ENCODE measurements around the gene ZNRF2. TPM values are rescaled to one million over a fixed set of nuclear protein-coding genes. Genes with fewer than 3 reads are reported as not detected.

ZNRF2 gene
- total and polyA plus RNA-seq, 2 of the 4 experiments (the other 2 are of a cell fraction) = 0.31 to 0.54 TPM

- Histone ChIP-seq H3K27ac (ENCODE audit: insufficient read depth, low read length) (no peak overlapping the region), H3K9me1 (ENCODE audit: insufficient read depth, low read length) (no peaks in the 10 kb centered on the region), H4K91ac (ENCODE audit: insufficient read depth, low read depth, low read length) (no peak overlapping the region), H2BK20ac (ENCODE audit: low read depth, low read length) (no peak overlapping the region), H3K18ac (ENCODE audit: low read depth, low read length) (no peak overlapping the region), H3K27me3 (ENCODE audit: control insufficient read depth, insufficient read depth, low read length) (no peaks in the 10 kb centered on the region), H3K56ac (ENCODE audit: extremely low read depth, insufficient read depth, low read length) (no peak overlapping the region), H3K9me3 (ENCODE audit: control insufficient read depth, insufficient read depth, low read length) (no peaks in the 10 kb centered on the region), H4K20me1 (ENCODE audit: insufficient read depth, low read length) (no peaks in the 10 kb centered on the region), H2AK5ac (ENCODE audit: low read depth, low read length) (no peak overlapping the region), H2AFZ (replicated peaks; ENCODE audit: low read length, poor library complexity) (no peak overlapping the region), H2AK9ac (replicated peaks; ENCODE audit: low read depth, low read length, poor library complexity) (no peak overlapping the region), H2BK5ac (ENCODE audit: low read depth, low read length, poor library complexity, severe bottlenecking) (no peak overlapping the region), H3K4ac (ENCODE audit: low read depth, low read length) (no peak overlapping the region), H3K4me3 (ENCODE audit: insufficient read depth, low read depth, low read length) (no peak overlapping the region), H2BK15ac (ENCODE audit: low read depth, low read length) (no peak overlapping the region), H3K79me1 (ENCODE audit: low read depth in 1 of 2, low read length in 2 of 2) (no peaks in the 10 kb centered on the region; a peak in 1 of 4 replicates), H3K23ac (ENCODE audit: low read depth, low read length) (no peak overlapping the region), H3K36me3 (ENCODE audit: control insufficient read depth, insufficient read depth, low read length) (no peaks in the 10 kb centered on the region), H4K8ac (ENCODE audit: low read depth in 2 of 2, low read length in 2 of 2) (no peak overlapping the region), H3K4me2 (ENCODE audit: low read depth, low read length) (no peak overlapping the region), H3K14ac (replicated peaks; ENCODE audit: low read depth, low read length) (no peak overlapping the region), H3K4me1 (ENCODE audit: control insufficient read depth, insufficient read depth, low read length) (no peaks in the 10 kb centered on the region), H4K5ac (ENCODE audit: low read depth, low read length) (no peak overlapping the region), H3K9ac (ENCODE audit: low read depth, low read length) (no peak overlapping the region), H2BK120ac (ENCODE audit: low read depth, low read length) (no peak overlapping the region)
- CTCF ChIA-PET = no interaction called here
- in situ Hi-C loops (cut with MboI; ENCODE audit: low sequenced_read_pairs) = no loop called here
- no TSS peak for BruUV-seq (replicated peaks)
- intact Hi-C loops (cut with micrococcal nuclease) = no loop called here
- ATAC-seq (ENCODE audit: low read depth) (no peak), DNase-seq (no peak)
- dilution Hi-C loops (cut with HindIII; ENCODE audit: low sequenced_read_pairs, unreplicated experiment) = no loop called here
- TF ChIP-seq RAD21 (IDR thresholded peaks at IDR 0.05; ENCODE audit: low read length) = no peak
- no peak for TF ChIP-seq CEBPB (IDR thresholded peaks at IDR 0.05; ENCODE audit: low read depth, low read length)
- no peak for TF ChIP-seq BHLHE40 (IDR thresholded peaks at IDR 0.05; ENCODE audit: low read depth, low read length)
- TF ChIP-seq ELK1 (IDR thresholded peaks at IDR 0.05; ENCODE audit: borderline replicate concordance, low read depth, low read length) = no peak
- TF ChIP-seq RCOR1 (IDR thresholded peaks at IDR 0.05; ENCODE audit: insufficient replicate concordance, low read length) = no peak
- TF ChIP-seq CHD1 (IDR thresholded peaks at IDR 0.05; ENCODE audit: low read depth, low read length) = no peak
- TF ChIP-seq SMC3 (IDR thresholded peaks at IDR 0.05; ENCODE audit: low read depth, low read length) = no peak
- no peak for TF ChIP-seq MXI1 (IDR thresholded peaks at IDR 0.05; ENCODE audit: borderline replicate concordance, low read depth, low read length)
- TF ChIP-seq CTCF (conservative IDR thresholded peaks at IDR 0.05; ENCODE audit: low read depth, low read length) = no peak
- no peak for TF ChIP-seq RFX5 (IDR thresholded peaks at IDR 0.05; ENCODE audit: low read depth, low read length)
- TF ChIP-seq NFE2L2 (IDR thresholded peaks at IDR 0.05; ENCODE audit: low read depth, low read length) = no peak
- no peak for TF ChIP-seq USF2 (IDR thresholded peaks at IDR 0.05; ENCODE audit: low read depth, low read length)
- TF ChIP-seq POLR2A (IDR thresholded peaks at IDR 0.05; ENCODE audit: low read depth, low read length) = no peak
- TF ChIP-seq MAZ (IDR thresholded peaks at IDR 0.05; ENCODE audit: borderline replicate concordance, low read depth, low read length) = no peak
- 100% methylated on average over 1 of the region's 10 CpGs; no CpG with 5 or more reads in 1 of the 2 experiments for WGBS, 2 experiments (ENCODE audit: extremely low coverage in 2 of 2, insufficient read length in 1 of 2)
- POLR2A ChIA-PET (ENCODE audit: unreplicated experiment) = no interaction called here
Observed at GRCh38 chr7:30302656-30303311, 18.4 kb downstream of the ZNRF2 start.

All from IMR-90 (cell line).